HT-29 (cell line): ENCODE data around the gene APBB1. TPM values are rescaled to one million over a fixed set of nuclear protein-coding genes. Genes with fewer than 3 reads are reported as not detected.

Experiments used
- DNase-seq: peaks from one replicate; pipeline ENCODE4 v3.0.0-alpha.2; 2015; ENCODE audit warnings: low spot score
- total RNA-seq: library from RNA; depleted of rRNA; stranded (reverse); fragments of >200 nt; shearing (Covaris generic); gene quantifications from 2 replicates; pipeline ENCODE4 v1.2.3, GENCODE V29; 2014; rRNA removed

The APBB1 gene
- 0.15 and 0.21 TPM in 2 replicates for total RNA-seq

DNA sequence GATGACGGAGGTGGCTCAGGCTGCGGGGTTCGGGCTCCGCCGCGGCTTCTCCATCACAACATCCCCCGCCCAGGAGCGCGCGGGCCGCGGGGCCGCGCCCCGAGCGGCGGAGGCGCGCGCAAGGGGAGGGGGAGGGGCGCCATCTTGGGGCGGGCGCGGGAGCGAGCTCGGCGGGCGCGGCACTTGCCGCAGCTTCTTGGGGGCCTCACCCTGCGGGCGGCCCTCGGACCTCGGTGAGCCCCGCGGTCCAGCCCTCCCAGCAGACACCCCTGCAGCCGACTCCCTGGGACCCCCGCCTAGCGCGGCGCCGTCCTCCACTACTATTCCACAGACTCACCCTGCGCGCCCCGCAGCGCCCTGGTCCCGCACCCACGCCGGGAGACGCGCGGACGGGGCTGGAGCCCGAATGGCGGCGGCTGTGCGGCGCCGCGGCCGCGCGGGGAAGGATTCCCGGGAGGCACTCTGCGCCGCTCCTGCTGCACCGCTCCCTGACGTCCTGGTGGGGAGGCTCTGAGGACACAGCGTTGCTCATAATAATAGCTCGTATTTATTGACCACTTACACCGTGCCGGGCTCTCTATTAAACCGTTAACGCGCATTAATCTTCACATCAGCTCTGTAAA is at the start of gene APBB1:
TSS of gene APBB1 (minus strand) at position 86 of the 623 bp plus-strand sequence. CDS start 7,747 bp downstream, outside the sequence.
- no peak for DNase-seq

- no peak for DNase-seq
These were observed 40.2 kb upstream of the APBB1 start for GRCh38 chr11:6459099-6459450.

GRCh38 chr11:6458352-6459098 is 39.6 kb upstream of the APBB1 start:
- no peak for DNase-seq

- no peak for DNase-seq
These were observed 38.9 kb upstream of the APBB1 start for GRCh38 chr11:6457581-6458320.

DNA sequence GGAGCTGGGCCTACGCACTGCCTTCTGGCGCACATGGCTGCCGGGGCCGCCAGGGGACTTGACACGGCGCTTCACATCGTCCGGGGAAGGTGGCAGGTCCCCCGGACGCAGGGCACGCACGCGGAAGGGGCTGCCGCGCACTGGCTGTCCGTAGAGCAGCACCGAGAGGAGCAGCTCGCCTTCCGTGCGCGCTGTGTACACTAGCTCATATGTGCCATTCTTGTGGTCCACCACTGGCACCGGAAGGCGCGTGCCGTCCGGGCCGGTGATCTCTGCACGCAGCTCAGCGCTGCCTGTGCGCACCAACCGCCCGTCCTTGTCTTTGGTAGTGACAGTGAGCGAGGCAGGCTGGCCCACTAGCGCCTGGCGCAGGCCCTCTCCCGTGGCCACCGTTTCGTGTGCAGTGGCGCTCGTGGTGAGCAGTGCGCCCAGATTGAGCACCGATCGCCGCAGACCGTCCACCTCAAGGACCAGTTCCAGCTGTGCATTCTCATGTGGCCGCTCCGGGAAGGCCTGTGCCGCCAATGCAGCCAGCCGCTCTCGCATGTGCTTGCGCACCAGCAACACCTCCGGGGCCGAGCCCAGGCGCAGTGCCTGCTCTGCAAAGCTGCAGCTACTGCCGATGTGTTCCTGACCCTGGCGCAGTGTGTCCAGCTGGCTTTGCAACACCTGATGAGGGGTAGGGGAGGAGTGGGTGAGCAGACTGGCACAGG is 37.6 kb upstream of the APBB1 start:
- no peak for DNase-seq

DNA sequence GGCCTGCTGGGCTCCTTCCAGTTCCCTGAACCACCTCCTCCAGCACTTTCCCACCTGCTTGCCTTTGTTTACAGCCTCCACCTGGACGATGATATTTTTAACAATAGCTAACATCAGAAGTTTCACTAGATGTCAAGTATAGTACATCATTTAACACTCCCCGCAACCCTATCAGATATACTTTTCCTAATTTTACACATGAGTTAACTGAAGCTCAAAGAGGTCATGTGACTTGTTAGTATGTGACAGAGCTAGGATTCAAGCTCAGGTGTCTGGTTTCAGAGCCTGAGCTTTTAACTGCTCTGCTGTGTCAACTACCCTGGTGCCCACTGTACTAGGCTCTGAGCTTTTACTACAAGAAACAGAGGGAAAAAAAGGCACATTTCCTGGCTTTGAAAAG is 36.2 kb upstream of the APBB1 start:
- DNase-seq = no peak

- no peak for DNase-seq
These were observed 34.3 kb upstream of the APBB1 start for GRCh38 chr11:6453152-6453551.

GRCh38 chr11:6452219-6452618 is 33.3 kb upstream of the APBB1 start:
- DNase-seq = no peak

- no peak for DNase-seq
These were observed 29.7 kb upstream of the APBB1 start for GRCh38 chr11:6448574-6448973.

GRCh38 chr11:6443269-6444003 is 24.5 kb upstream of the APBB1 start:
- peak; percentile 44 for DNase-seq

- DNase-seq = no peak
These were observed 23.5 kb upstream of the APBB1 start for GRCh38 chr11:6442441-6442840.

DNA sequence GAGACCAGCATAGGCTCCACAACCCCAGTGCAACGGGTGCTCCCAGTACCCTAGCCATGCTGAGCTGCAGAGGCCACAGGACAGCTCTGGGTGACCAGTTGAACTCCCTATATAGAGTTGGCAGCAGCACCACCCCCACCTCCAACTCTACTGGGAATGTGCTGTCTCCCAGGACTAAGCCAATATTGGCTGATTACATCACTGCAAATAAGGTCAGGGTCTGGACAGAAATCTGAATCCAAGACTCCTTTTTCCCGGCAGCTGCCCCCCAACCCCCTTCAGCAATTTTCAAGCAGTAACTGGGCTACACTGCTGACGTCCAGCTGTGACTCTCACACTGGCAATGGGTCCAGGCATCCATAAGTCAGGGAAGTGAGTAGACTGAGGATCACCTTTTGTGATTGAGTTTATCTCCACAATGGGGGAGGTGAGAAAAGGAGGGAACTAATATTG is 22.0 kb upstream of the APBB1 start, which contains the start of gene HPX:
TSS of gene HPX (minus strand) at position 82 of the 453 bp plus-strand sequence. CDS start at position 58, 24 bp downstream.
- no peak for DNase-seq

DNA sequence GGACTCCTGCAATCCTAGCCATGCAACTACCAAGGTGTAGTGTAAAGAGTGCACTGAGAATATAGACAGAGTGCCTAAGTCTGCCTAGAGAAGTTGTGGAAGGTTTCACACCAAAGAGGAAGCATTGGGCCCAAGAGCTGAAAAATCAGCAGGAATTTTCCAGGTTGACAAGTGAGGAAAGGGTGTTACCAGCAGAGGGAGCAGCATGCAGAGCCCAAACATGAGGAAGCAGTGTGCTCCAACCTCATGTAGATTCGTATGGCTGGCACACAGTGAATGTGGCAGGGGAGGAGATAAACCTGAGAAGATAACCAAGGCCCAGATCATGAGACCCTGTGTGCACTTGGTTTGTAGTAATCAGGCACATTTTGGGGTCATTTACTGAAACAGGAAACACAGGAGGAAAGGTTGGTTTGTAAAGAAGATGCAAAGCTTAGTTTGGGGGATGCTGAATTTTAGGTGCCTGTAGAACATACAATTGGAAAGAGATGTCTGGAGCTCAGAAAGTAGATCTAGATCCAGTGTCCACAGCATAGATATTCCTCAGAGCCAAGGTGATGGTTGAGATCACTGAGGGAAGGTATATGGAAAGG is 20.2 kb upstream of the APBB1 start:
- peak; percentile 83 for DNase-seq

- no peak for DNase-seq
These were observed 19.1 kb upstream of the APBB1 start for GRCh38 chr11:6437993-6438392.

GRCh38 chr11:6437423-6437822 is 18.5 kb upstream of the APBB1 start:
- DNase-seq = no peak

- no peak for DNase-seq
These were observed 15.2 kb upstream of the APBB1 start for GRCh38 chr11:6433998-6434660.

GRCh38 chr11:6431861-6432260 is 13.0 kb upstream of the APBB1 start:
- DNase-seq = no peak

DNA sequence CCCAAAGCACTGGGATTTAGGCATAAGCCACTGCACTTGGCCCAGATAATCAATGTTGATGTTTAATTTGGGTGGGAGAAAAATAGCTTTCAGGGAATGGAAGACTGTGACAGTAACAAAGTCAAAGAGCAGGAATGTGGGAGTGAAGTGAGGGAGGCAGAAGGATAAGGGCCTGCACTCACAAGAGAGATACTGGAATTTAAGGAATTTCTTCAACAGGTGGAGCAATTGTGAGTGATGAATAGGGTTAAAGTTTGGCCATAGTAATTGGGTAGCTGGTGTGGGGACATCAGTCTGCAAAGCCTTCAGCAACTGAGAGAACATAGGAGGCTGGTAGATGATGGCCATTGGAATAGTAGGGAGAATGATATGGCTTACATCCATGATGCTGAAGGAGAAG is 8.6 kb upstream of the APBB1 start:
- DNase-seq = no peak

DNA sequence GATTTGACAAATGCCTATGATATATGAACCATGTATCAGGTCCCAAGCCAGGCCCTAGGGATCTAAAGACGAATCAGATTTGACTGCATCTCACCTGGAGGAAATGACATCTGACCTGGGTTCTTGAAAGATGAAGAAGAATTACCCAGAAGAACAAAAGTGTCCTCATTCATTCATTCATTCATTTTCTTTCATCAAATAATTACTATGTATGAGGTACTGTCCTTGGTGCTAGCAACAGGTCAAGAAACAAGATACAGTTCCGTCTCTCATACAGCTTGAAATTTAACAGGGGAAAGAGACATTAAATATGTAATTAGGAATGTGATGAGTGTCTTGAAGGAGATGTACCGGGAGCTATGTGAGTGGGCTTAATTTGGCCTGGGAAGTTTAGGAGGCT is 1.8 kb upstream of the APBB1 start:
- no peak for DNase-seq

DNA sequence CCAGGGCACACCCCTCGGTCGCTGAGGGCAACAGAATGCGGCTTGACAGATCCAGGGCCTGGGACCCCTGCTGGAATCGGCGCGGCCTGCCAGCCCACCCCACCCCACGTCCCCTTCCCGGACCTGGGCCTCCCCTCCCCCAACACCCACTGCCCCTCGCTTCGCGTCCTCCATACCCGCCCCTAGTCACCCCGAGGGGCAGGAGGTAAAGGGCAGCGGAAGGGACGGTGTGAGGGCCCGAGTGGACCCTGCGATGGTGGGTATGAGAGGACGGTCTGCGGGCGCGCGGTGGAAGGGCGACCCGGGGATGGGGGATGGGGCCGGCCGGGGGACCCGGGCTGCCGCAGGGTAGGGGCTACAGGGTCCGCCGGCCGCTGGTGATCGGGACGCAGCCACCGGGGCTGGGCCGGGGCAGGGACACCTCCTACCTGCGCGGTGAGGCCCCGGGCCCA is 311 bp downstream of the APBB1 start:
- no peak for DNase-seq
